Stimulated activated CD4-positive, alpha-beta T cell treated with anti-CD3 and anti-CD28 coated beads, TNF-alpha, amount 100 ng/mL, for 24 hours (primary cell): ENCODE results near the gene NCDN.

ENCODE experiments used
- DNase-seq, 3 experiments: peaks; one replicate each; pipeline ENCODE4 v3.0.0-alpha.2; 2020; ENCODE audit warnings: low read depth in 3 of 3

NCDN gene

DNA sequence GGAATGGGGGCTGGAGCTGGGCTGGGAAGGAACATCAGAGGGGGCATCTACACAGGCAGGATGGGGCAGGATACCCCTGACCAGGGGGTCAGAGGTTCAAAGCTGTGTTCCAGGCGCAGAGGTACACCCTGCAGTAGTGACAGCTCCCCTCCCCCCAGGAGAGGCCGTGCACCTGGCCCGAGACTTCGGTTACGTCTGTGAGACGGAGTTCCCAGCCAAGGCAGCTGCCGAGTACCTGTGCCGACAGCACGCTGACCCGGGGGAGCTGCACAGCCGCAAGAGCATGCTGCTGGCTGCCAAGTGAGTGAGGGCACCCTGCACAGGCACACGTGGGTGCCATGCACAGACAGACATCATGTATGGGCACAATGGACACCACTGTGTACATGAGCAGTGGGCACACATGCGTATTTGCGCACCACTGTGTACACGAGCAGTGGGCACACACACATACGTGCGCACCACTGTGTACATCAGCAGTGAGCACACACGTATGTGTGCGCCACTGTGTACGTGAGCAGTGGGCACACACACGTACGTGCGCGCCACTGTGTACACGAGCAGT, 33.0 kb downstream of the NCDN start:
- DNase-seq: no peak

GRCh38 chr1:35591211-35591610, 33.6 kb downstream of the NCDN start:
- DNase-seq: no peak

- DNase-seq: no peak
Measured at GRCh38 chr1:35592991-35593769, 35.6 kb downstream of the NCDN start.

DNA sequence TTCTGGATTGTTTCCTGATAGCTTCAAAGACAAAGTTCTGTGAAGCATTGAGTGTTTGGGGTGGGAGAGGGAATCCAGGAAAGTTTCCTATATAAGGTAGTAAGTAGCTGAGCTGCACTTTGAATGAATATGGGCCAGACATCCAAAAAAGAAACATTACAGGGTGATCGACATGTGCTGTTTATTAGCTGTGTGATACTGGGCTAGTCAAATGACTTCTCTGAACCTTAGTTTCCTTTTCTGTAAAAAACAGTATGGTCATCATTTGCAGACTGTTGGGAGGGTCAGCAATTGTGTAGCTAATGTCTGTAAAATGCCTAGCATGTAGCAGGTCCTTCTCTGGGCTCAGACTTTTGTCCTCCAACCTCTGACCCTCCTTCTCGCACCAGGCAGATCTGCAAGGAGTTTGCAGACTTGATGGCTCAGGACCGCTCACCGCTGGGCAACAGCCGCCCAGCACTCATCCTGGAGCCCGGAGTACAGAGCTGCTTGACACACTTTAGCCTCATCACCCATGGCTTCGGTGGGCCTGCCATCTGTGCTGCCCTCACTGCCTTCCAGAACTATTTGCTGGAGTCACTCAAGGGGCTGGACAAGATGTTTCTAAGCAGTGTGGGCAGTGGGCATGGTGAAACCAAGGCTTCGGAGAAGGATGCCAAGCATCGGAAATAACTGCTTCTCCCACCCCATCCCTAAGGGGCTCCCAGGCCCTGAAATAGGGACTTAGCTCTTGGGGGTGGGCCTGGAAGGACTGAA, 36.6 kb downstream of the NCDN start:
- DNase-seq: no peak

GRCh38 chr1:35595684-35596083, 38.1 kb downstream of the NCDN start:
- no peak for DNase-seq

DNA sequence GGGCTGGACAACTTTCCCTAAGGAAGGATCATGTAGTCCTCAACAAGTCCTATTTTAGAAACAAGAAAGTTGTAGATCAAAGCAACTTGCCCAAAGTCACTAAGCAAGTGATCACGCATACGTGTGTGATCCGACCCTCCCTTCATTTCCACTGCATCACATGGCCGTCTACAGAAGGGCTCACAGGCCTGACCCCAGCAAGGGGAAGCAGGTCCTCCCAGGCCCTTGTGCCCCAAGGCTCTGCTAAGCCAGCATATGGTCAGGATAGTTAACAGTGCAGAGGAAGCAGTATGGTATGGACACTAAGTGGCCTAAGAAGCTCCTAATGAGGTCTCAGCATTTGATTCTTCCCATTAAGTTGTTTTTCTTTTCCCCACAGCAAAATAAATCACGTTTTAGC, 40.3 kb downstream of the NCDN start:
- no peak for DNase-seq

- DNase-seq: no peak
Measured at GRCh38 chr1:35598895-35599294, 41.3 kb downstream of the NCDN start.

DNA sequence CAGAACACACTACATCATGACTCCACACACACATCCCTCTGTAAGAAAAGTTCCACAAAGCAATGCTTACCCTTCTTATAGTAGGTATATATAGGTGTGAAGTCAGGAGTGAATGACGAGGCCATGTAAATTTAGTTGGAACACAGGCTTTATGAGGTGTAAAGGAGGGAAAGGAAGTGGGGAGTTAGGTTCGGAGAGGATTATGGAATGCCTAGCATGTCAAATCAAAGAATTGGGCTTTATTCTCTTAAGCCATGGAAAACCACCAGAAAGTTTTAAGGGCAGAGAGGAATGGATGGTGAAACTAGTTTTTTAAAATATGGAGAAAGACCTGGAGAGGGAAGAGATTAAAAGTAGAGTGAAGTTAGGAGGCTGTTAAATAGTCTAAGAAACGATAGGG, 41.8 kb downstream of the NCDN start:
- DNase-seq: no peak

DNA sequence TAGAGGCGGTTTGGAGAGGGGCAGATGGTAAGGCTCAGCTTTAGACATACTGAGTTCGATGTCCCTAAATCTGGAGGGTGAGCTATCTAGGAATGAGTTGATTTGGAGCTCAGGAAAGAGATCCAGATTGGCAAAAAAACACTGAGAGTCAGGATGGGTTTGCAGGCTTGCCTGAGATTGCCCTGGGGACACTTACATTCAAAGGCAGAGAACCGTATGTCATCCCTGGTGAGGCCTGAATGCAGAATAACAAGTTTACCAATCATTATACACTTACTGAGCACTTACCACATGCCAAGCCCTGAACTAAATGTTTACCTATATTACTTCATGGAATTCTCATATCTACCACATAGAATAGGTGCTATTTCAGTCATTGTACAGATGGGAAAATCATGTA, 43.0 kb downstream of the NCDN start:
- no peak for DNase-seq

DNA sequence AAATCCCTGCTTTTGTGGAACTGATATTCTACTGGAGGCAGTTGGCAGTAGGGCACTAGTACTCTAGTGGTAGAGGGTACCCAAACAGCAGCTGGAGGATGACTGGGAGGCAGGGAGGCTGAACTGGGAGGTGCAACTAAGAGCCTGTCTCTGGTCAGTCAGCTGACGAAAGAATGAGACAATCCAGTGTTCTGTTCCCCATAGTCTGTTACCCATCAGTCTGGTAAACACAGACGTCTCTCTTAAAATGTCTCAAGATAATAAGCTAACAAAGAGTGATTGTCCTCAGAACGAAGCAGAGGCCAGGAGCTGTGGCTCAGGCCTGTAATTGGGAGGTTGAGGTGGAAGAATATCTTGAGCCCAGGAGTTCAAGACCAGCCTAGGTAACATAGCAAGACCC, 45.9 kb downstream of the NCDN start:
- no peak for DNase-seq

DNA sequence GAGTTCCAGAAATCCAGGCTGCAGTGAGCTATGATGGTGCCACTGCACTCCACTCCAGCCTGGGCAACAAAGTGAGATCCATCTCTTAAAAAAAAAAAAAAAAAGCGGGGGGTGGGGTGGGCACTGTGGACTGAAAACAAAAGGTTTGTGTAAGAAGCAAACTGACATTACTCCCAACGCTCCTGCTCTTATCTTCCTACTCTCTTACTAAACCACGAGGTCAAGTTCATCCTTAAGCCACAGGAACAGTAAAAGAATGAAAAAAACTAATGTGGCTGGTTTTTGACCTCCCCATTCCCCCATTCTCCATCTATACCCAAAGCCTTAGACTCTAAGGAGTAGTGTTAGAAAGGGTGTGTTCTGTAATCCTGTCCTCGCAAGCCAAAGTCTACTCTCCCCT, 46.3 kb downstream of the NCDN start:
- no peak for DNase-seq

GRCh38 chr1:35605071-35605866, 47.7 kb downstream of the NCDN start:
- no peak for DNase-seq

GRCh38 chr1:35605867-35606182, 48.2 kb downstream of the NCDN start:
- no peak for DNase-seq

DNA sequence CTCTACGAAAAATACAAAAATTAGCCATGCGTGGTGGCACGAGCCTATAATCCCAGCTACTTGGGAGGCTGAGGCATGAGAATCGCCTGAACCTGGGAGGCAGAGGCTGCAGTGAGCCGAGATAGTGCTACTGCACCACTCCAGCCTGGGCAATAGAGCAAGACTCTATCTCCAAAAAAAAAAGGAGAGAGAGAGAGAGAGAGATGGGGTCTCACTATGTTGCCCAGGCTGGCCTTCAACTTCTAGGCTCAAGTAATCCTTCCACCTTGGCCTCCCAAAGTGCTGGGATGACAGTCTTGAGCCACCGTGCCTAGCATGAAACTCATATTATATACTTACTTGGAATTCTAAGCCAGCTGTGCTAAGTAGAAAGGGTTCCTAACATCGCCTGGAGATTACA, 54.1 kb downstream of the NCDN start:
- DNase-seq: no peak

- DNase-seq: no peak
Measured at GRCh38 chr1:35615440-35615839, 57.8 kb downstream of the NCDN start.
